ENCODE measurements around the gene NRL.

Gene NRL

GRCh38 chr14:24065408-24065807 is 49.3 kb downstream of the NRL start:
- no peak for DNase-seq (ENCODE audit: low spot score)

- no peak for DNase-seq (ENCODE audit: low spot score)
Measured at GRCh38 chr14:24064856-24065255, 49.9 kb downstream of the NRL start.

- no peak for DNase-seq (ENCODE audit: low spot score)
Measured at GRCh38 chr14:24064091-24064795, 50.5 kb downstream of the NRL start.

GRCh38 chr14:24063263-24063836 is 51.4 kb downstream of the NRL start:
- DNase-seq (ENCODE audit: low spot score): no peak

- no peak for DNase-seq (ENCODE audit: low spot score)
Measured at GRCh38 chr14:24062216-24062980, 52.4 kb downstream of the NRL start.

- DNase-seq (ENCODE audit: low spot score): no peak
Measured at GRCh38 chr14:24060984-24061913, 53.5 kb downstream of the NRL start.

GRCh38 chr14:24060443-24060842 is 54.3 kb downstream of the NRL start:
- no peak for DNase-seq (ENCODE audit: low spot score)

GRCh38 chr14:24059841-24060388 is 54.8 kb downstream of the NRL start:
- no peak for DNase-seq (ENCODE audit: low spot score)

GRCh38 chr14:24058951-24059475 is 55.7 kb downstream of the NRL start:
- DNase-seq (ENCODE audit: low spot score): no peak

- DNase-seq (ENCODE audit: low spot score): peak; percentile 87
Measured at GRCh38 chr14:24058260-24058950, 56.3 kb downstream of the NRL start.

- no peak for DNase-seq (ENCODE audit: low spot score)
Measured at GRCh38 chr14:24057867-24058259, 56.9 kb downstream of the NRL start.

GRCh38 chr14:24057271-24057670 is 57.5 kb downstream of the NRL start:
- DNase-seq (ENCODE audit: low spot score): no peak

GRCh38 chr14:24056800-24057184 is 58.0 kb downstream of the NRL start:
- DNase-seq (ENCODE audit: low spot score): no peak

- no peak for DNase-seq (ENCODE audit: low spot score)
Measured at GRCh38 chr14:24055971-24056799, 58.6 kb downstream of the NRL start.

GRCh38 chr14:24054646-24055045 is 60.1 kb downstream of the NRL start:
- DNase-seq (ENCODE audit: low spot score): no peak

GRCh38 chr14:24054324-24054641 is 60.5 kb downstream of the NRL start:
- no peak for DNase-seq (ENCODE audit: low spot score)

GRCh38 chr14:24053548-24054323 is 61.0 kb downstream of the NRL start:
- no peak for DNase-seq (ENCODE audit: low spot score)

GRCh38 chr14:24052656-24053547 is 61.8 kb downstream of the NRL start:
- DNase-seq (ENCODE audit: low spot score): no peak

Data from AG20443 (cell line).